Sciatic nerve (tissue), 2 donors: ENCODE measurements around the gene HDAC8. TPM values are rescaled to one million over a fixed set of nuclear protein-coding genes. Genes with fewer than 3 reads are reported as not detected.
"Not testable (repeated sequence)": the region's sequence is repeated elsewhere in the genome, so short reads cannot be mapped to it uniquely, and the experiment has no call there.

ENCODE experiments used
- ATAC-seq: fragments of 200-7000 bp; cut with Tn5 transposase; one replicate; pipeline ENCODE4 v1.9.1; 2020; ENCODE audit warnings: mild to moderate bottlenecking, moderate library complexity
- DNase-seq: peaks from one replicate; pipeline ENCODE4 v3.0.0-alpha.2; 2020; ENCODE audit warnings: low spot score
- intact Hi-C: fragments of 100-400 bp; cut with DNase I; formaldehyde crosslinking; loops from one replicate; pipeline ENCODE4 v1.14.2; 2022
- total RNA-seq: library from RNA; stranded (reverse); fragmentation: NEBNext Ultra II Directional; extraction: Animal tissue kit (Norgen Biotek cat#: 25700); gene quantifications from one replicate; pipeline ENCODE4 v1.2.1, GENCODE V29; 2021
- donor health status: DM: no; HTN: no; CAD: no.
- donor health status: DM: no; HTN: no; CAD: no.

The HDAC8 gene
- total RNA-seq: 39.4 TPM

DNA sequence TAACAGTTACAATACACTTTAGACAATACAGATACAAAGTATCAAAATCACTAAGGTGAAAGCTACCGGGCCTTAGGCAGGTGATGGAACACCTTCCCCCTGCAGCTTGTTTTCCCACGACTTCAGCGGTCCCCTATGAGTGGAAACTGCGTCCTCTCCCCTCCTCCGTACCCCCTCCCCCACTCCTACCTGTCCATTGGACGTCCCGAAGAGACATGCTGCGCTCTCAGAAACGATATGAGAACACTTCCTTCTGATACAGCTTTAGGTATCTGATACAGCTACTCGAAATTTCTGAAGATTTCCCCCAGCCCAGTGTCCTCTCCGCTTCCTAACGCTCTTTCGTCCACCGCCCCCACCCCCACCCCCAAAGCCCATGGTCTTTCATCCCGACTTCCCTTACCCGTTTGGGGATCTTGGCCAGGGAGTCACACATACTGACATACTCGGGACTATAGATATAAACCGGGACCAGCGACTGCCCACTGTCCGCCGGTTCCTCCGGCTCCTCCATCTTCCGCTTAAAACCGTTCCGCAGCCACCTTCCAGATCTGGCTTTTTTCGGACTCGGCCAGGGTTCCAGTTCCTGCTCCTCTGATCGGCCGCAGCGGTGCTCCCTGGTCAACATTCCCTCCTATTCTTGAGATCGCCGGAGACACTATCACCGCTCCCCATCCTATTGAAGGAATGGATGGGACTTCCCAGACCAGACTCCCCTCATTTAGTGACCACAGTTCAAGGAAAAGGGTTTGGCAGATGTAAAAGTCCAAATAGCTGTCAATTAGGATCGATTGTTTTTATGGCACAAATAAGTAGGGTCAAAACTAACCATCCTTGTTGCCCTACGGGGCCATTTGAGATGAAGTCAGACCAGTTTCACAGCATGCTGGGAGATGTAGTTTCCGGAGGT lies at the start of gene HDAC8:
HDAC8 (minus strand) TSS at position 596 of the 910 bp plus-strand sequence; CDS start at position 514, 82 bp downstream.
- DNase-seq (peak; percentile 75), ATAC-seq (peak; percentile 95)
- intact Hi-C loops: no loop called here

- intact Hi-C loops: no loop called here
- ATAC-seq (no peak), DNase-seq (no peak)
Measured at GRCh38 chrX:72621625-72622485, 49.2 kb upstream of the HDAC8 start.

DNA sequence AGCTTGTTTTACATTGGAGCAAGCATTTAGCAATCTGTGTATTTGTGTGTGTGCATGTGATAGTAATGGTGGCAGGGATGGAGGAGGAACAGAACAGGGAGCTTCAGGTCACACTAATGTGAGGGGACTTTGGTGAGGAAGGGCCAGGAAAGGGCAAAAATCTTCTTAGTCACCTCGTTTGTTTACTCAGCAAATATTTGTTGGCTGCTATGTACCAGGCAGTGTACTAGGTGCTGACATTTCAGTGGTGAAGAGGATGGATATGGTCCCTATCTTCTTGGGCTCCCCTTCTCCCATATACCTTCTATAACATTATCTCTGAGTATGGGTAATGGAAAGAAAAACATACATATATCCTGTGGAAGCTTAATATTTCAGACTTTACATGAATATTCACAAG lies 48.5 kb upstream of the HDAC8 start:
- ATAC-seq: no peak
- intact Hi-C loops: no loop called here
- no peak for DNase-seq

DNA sequence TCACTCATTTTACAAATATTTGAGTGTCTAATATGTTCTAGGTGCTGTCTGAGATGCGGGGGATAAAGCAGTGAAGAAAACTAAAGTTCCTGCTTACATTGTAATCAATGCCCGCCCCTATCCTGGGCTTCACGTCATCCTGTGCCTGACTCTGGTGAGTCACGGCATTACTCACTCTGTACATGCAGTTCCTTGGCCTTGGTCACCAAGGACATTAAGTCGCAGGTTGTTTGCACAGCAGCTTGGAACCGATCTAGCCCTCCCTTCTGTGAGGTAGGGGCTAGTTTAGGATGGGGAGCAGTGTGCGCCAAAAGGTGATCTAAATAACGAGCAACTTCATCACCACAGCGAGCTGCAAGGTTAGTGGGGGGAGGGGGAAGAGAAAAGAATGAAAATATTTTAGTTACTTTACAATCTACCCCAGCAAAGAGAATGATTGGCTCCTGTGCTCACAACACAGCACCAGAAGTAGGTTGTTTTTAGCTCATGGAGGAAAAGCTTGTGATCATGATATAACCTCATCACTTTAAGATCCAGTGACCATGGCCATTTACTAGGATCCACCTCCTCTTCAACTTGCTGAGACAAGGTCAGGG lies 48.0 kb upstream of the HDAC8 start:
- intact Hi-C loops: no loop called here
- ATAC-seq (no peak), DNase-seq (no peak)

DNA sequence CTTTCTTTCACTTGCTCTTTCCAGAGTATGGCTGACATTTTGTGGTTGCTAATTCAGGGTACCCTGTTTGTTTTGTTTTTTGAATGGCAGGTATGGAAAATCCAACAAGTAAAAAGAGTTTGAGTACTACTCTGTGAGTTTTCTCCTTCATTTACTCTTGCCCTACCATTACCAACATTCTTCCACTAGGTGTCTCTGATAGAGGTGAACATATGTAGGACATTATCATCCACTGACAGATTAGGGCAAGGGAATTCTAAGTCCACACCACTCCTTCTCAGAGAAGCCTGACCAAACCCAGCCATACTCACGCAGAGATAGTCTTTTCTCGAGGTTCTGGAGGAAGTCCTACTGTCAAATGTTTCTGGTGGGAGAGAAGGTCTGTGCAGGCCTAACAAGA lies 36.7 kb upstream of the HDAC8 start:
- intact Hi-C loops: no loop called here
- no peak for ATAC-seq
- no peak for DNase-seq

- DNase-seq (no peak), ATAC-seq (no peak)
- intact Hi-C loops: no loop called here
Measured at GRCh38 chrX:72604705-72605104, 32.1 kb upstream of the HDAC8 start.

DNA sequence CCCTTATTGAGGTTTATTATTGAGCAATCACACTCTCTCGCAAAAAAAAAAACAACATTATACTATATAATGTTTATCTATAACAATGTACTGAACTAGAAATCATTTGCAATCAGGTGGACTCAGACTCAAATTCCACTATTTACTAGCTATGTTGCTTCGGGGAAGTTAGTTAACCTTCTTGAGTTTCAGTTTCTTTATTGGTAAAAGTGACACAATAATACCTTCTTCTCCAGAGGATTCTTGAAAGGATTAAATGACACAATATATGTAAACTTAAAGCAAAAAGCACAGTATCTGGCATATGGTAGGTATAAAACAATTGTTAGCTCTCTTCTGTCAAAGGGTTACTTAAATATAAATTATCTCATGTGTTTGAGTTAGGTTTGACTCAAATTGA lies 31.5 kb upstream of the HDAC8 start:
- ATAC-seq (no peak), DNase-seq (no peak)
- intact Hi-C loops: no loop called here

GRCh38 chrX:72591038-72591437 lies 18.4 kb upstream of the HDAC8 start:
- ATAC-seq, intact Hi-C loops, DNase-seq: not testable (repeated sequence)

GRCh38 chrX:72584163-72584562 lies 11.5 kb upstream of the HDAC8 start:
- no peak for ATAC-seq
- intact Hi-C loops: no loop called here
- no peak for DNase-seq

GRCh38 chrX:72576141-72576894 lies 3.7 kb upstream of the HDAC8 start:
- no peak for DNase-seq
- intact Hi-C loops: no loop called here
- no peak for ATAC-seq

DNA sequence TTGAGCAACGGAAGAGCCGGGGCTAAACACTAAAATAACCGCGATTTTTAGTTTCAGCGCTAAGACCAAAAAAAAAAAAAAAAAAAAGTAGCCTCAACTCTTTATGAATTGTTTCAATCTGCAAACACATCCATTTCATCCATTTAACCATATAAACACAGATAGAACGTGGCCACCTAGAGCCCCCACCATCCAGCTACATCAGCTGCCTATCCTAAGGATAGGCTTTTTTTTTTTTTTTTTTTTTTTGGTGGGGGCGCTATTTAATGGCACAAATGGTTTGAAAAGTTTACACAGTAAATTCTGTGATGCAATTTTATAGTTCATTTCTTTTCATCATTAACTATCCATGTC lies 492 bp upstream of the HDAC8 start:
- intact Hi-C loops: no loop called here
- DNase-seq (no peak), ATAC-seq (peak; percentile 31)

GRCh38 chrX:72569786-72570185 lies 2.9 kb downstream of the HDAC8 start:
- intact Hi-C loops: no loop called here
- ATAC-seq: no peak
- DNase-seq: no peak

- ATAC-seq: no peak
- intact Hi-C loops: no loop called here
- DNase-seq: no peak
Measured at GRCh38 chrX:72568406-72569092, 4.1 kb downstream of the HDAC8 start.

GRCh38 chrX:72566448-72566847 lies 6.2 kb downstream of the HDAC8 start:
- DNase-seq: no peak
- intact Hi-C loops: no loop called here
- ATAC-seq: no peak

DNA sequence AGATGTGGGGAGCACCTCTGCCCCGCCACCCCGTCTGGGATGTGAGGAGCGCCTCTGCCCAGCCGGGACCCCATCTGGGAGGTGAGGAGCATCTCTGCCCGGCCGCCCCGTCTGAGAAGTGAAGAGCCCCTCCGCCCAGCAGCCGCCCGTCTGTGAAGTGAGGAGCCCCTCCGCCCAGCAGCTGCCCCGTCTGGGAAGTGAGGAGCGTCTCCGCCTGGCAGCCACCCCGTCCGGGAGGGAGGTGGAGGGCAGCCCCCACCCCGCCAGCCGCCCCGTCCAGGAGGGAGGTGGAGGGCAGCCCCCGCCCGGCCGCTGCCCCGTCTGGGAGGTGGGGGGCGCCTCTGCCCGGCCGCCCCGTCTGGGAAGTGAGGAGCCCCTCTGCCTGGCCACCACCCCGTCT lies 13.0 kb downstream of the HDAC8 start:
- ATAC-seq, intact Hi-C loops, DNase-seq: not testable (repeated sequence)

- intact Hi-C loops: no loop called here
- ATAC-seq (no peak), DNase-seq (no peak)
Measured at GRCh38 chrX:72554448-72555140, 18.0 kb downstream of the HDAC8 start.

- ATAC-seq, intact Hi-C loops, DNase-seq: not testable (repeated sequence)
Measured at GRCh38 chrX:72552443-72552842, 20.2 kb downstream of the HDAC8 start.

DNA sequence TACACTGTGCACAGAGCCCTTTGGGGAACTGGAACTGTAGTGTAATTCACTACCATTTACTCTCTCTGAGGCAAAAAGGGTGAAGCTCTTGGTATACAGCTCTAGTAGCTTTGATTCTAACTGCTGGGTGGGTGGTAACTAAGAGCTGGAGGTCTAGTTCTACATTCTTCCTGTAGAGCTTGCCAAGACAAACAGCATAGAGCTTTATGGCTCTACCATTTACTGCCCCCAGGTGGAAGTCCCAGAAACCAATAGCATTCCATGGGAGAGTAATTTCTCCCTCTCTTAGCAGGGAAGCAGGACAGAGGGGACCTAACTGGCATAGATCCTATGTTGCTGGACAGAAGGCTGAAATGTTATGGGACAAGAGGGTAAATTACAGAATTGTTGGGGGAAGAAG lies 26.7 kb downstream of the HDAC8 start:
- intact Hi-C loops: no loop called here
- DNase-seq (no peak), ATAC-seq (peak; percentile 42)
